CD14-positive monocyte (primary cell): ENCODE data around the gene SLC39A10. TPM values are rescaled to one million over a fixed set of nuclear protein-coding genes. Genes with fewer than 3 reads are reported as not detected.
"Not testable (repeated sequence)": the region's sequence is repeated elsewhere in the genome, so short reads cannot be mapped to it uniquely, and the experiment has no call there.

Experiments used
- DNase-seq, 3 donors: peaks; one replicate each; pipeline ENCODE4 v3.0.0-alpha.2; 2011 to 2022
- H2AFZ ChIP-seq: 2 replicates; pipeline ENCODE4 v1.6.0; 2012; ENCODE audit warnings: mild to moderate bottlenecking, low read depth, low read length, inconsistent platforms; ENCODE audit not compliant: insufficient read depth, poor library complexity, severe bottlenecking
- H3K27ac ChIP-seq, 2 donors: 1 replicate in 1 of 2; 2 replicates in 1 of 2; pipeline ENCODE4 v1.5.1; 2012 to 2013; ENCODE audit warnings: low read length in 2 of 2, control low read depth in 1 of 2, inconsistent platforms in 1 of 2, low read depth in 1 of 2, mild to moderate bottlenecking in 1 of 2
- H3K27me3 ChIP-seq, 2 donors: one replicate each; pipeline versions ENCODE4 v1.6.0 to v1.6.1; 2011 to 2013; ENCODE audit warnings: low read length in 2 of 2; ENCODE audit not compliant: control insufficient read depth in 2 of 2, insufficient read depth in 2 of 2
- H3K36me3 ChIP-seq, 2 donors: replicated peaks in 1 of 2; 1 replicate in 1 of 2; 2 replicates in 1 of 2; pipeline versions ENCODE4 v1.5.1 to v1.6.1; 2012 to 2013; ENCODE audit warnings: low read length in 2 of 2, control low read depth in 1 of 2, inconsistent platforms in 1 of 2, mild to moderate bottlenecking in 1 of 2; ENCODE audit not compliant: insufficient read depth in 2 of 2, control insufficient read depth in 1 of 2
- H3K4me1 ChIP-seq, 2 donors: 1 replicate in 1 of 2; 2 replicates in 1 of 2; pipeline versions ENCODE4 v1.5.1 to v1.6.1; 2012 to 2013; ENCODE audit warnings: low read length in 2 of 2, control low read depth in 1 of 2, inconsistent platforms in 1 of 2, mild to moderate bottlenecking in 1 of 2, moderate library complexity in 1 of 2; ENCODE audit not compliant: insufficient read depth in 2 of 2, control insufficient read depth in 1 of 2
- H3K4me2 ChIP-seq: replicated peaks from 2 replicates; pipeline ENCODE3; 2012; ENCODE audit warnings: low read length, moderate library complexity, mild to moderate bottlenecking; ENCODE audit not compliant: poor library complexity, severe bottlenecking; ENCODE audit errors: extremely low read depth
- H3K4me3 ChIP-seq, 3 experiments: fragments of 200-600 bp in 1 of 3; sonication (generic) in 1 of 3; replicated peaks in 1 of 3; 1 replicate in 2 of 3; 2 replicates in 1 of 3; pipeline ENCODE4 v1.5.1; 2011 to 2013; ENCODE audit warnings: low read length in 3 of 3, mild to moderate bottlenecking in 3 of 3, control low read depth in 2 of 3, low read depth in 2 of 3, inconsistent platforms in 1 of 3, moderate library complexity in 1 of 3
- H3K79me2 ChIP-seq: 2 replicates; pipeline ENCODE4 v1.6.0; 2012; ENCODE audit warnings: mild to moderate bottlenecking, control low read depth, inconsistent platforms, low read length, moderate library complexity; ENCODE audit not compliant: insufficient read depth
- H3K9ac ChIP-seq: 2 replicates; pipeline ENCODE4 v1.6.0; 2017; ENCODE audit warnings: low read length, mild to moderate bottlenecking; ENCODE audit not compliant: insufficient read depth, poor library complexity, severe bottlenecking
- H3K9me3 ChIP-seq, 2 donors: replicated peaks in 1 of 2; 1 replicate in 1 of 2; 2 replicates in 1 of 2; pipeline versions ENCODE4 v1.5.1 to v1.6.1; 2012 to 2013; ENCODE audit warnings: low read length in 2 of 2, control low read depth in 1 of 2; ENCODE audit not compliant: control insufficient read depth in 1 of 2, insufficient read depth in 1 of 2
- H4K20me1 ChIP-seq: 2 replicates; pipeline ENCODE4 v1.6.0; 2012; ENCODE audit warnings: mild to moderate bottlenecking, low read length, control low read depth, moderate library complexity; ENCODE audit not compliant: insufficient read depth
- H3K27ac Mint-ChIP-seq, 7 donors: one replicate each; pipeline ENCODE4 v1.8.0; 2020; ENCODE audit warnings: mild to moderate bottlenecking in 7 of 7, mixed read lengths in 7 of 7, moderate library complexity in 6 of 7, inconsistent platforms in 2 of 7
- H3K27me3 Mint-ChIP-seq, 3 donors: one replicate each; pipeline ENCODE4 v1.8.0; 2021 to 2022; ENCODE audit warnings: low read depth in 3 of 3, mild to moderate bottlenecking in 3 of 3, mixed read lengths in 3 of 3, moderate library complexity in 3 of 3, inconsistent platforms in 1 of 3
- H3K36me3 Mint-ChIP-seq, 2 donors: one replicate each; pipeline ENCODE4 v1.8.0; 2020; ENCODE audit warnings: mixed read lengths in 2 of 2, inconsistent platforms in 1 of 2, mild to moderate bottlenecking in 1 of 2
- H3K4me1 Mint-ChIP-seq: one replicate; pipeline ENCODE4 v1.8.0; 2020; ENCODE audit warnings: mild to moderate bottlenecking, mixed read lengths
- H3K4me3 Mint-ChIP-seq, 2 donors: one replicate each; pipeline ENCODE4 v1.8.0; 2020; ENCODE audit warnings: mild to moderate bottlenecking in 2 of 2, mixed read lengths in 2 of 2, moderate library complexity in 1 of 2
- H3K9me3 Mint-ChIP-seq, 7 donors: one replicate each; pipeline ENCODE4 v1.8.0; 2020 to 2022; ENCODE audit warnings: mixed read lengths in 7 of 7, mild to moderate bottlenecking in 6 of 7, moderate library complexity in 6 of 7, inconsistent platforms in 2 of 7
- WGBS: methylation state at CpG from one replicate; pipeline ENCODE4 v1.1.5; 2013; ENCODE audit warnings: missing lambda C conversion rate; ENCODE audit not compliant: insufficient coverage; 5-methylcytosine and 5-hydroxymethylcytosine counted together
- intact Hi-C, 2 donors: fragments of 100-400 bp; cut with micrococcal nuclease; formaldehyde crosslinking; loops; one replicate each; pipeline versions ENCODE4 v1.15.0 to v1.15.1; 2023
- polyA plus RNA-seq, 3 donors: library from polyadenylated mRNA; depleted of rRNA in 1 of 3; unstranded in 2 of 3; stranded (reverse) in 1 of 3; fragments of 300-500 nt in 2 of 3; fragments of >200 nt in 1 of 3; fragmentation: Illumina TruSeq in 2 of 3; gene quantifications; 1 replicate in 2 of 3; 2 replicates in 1 of 3; pipeline ENCODE4 v1.2.3, GENCODE V29; 2012 to 2021
- TF ChIP-seq, protein P1 (sequence below): fragments of 200-600 bp; IDR thresholded peaks from one replicate; pipeline ENCODE4 v1.8.0; 2022; ENCODE audit warnings: antibody characterized with exemption, mild to moderate bottlenecking

The SLC39A10 gene
- polyA plus RNA-seq, 3 donors, result 5.2 to 6.9 (median 5.2) TPM

DNA sequence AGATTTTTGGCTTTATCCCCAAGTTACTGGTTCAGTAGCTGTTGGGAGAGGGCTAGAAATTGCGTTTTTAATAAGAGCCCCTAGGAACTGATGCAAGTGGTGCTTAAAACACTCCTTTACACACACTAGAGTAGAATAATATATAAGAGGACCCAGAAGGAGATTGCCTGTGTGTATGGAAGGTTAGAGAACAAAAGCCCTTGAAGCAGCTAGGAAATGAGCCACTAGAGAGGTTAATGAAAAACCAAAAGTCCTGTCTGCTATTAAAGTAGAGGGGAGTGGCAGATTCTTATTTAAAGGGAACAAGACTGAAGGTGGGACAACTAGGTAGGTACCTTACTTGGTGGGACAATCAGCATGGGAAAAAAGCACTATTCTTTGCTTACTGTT lies 14.4 kb upstream of the SLC39A10 start:
- Histone ChIP-seq H3K79me2 (peaks cover under 1% of the 10 kb centered on the region), H3K4me2 (peak overlapping the region; percentile 40), H3K4me3 (peak overlapping the region in 1 of 3 experiments; percentile 8), H4K20me1 (no peaks in the 10 kb centered on the region), H2AFZ (no peak overlapping the region), H3K27me3 (no peaks in the 10 kb centered on the region), H3K36me3 (no peaks in the 10 kb centered on the region), H3K9me3 (no peaks in the 10 kb centered on the region), H3K27ac (peak overlapping the region in 1 of 2 donors; percentile 58), H3K9ac (no peak overlapping the region), H3K4me1 (peaks cover 47 to 62% of the 10 kb centered on the region in 2 donors)
- Mint-ChIP-seq H3K27ac (peak overlapping the region; percentile 38 to 81 (median 65)), H3K4me1 (peaks cover 41% of the 10 kb centered on the region), H3K9me3 (no peaks in the 10 kb centered on the region), H3K27me3 (no peaks in the 10 kb centered on the region), H3K36me3 (no peaks in the 10 kb centered on the region), H3K4me3 (no peak overlapping the region)
- WGBS, result no CpG with 5 or more reads among the region's 1 CpG
- no peak for DNase-seq
- TF ChIP-seq, protein P1, sequence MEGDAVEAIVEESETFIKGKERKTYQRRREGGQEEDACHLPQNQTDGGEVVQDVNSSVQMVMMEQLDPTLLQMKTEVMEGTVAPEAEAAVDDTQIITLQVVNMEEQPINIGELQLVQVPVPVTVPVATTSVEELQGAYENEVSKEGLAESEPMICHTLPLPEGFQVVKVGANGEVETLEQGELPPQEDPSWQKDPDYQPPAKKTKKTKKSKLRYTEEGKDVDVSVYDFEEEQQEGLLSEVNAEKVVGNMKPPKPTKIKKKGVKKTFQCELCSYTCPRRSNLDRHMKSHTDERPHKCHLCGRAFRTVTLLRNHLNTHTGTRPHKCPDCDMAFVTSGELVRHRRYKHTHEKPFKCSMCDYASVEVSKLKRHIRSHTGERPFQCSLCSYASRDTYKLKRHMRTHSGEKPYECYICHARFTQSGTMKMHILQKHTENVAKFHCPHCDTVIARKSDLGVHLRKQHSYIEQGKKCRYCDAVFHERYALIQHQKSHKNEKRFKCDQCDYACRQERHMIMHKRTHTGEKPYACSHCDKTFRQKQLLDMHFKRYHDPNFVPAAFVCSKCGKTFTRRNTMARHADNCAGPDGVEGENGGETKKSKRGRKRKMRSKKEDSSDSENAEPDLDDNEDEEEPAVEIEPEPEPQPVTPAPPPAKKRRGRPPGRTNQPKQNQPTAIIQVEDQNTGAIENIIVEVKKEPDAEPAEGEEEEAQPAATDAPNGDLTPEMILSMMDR, result no peak
- intact Hi-C loops, result no loop called here

- H3K4me3 Mint-ChIP-seq, H3K79me2 ChIP-seq, H3K36me3 ChIP-seq, H3K36me3 Mint-ChIP-seq, H3K4me2 ChIP-seq, H3K4me3 ChIP-seq, H3K27ac ChIP-seq, H3K27me3 Mint-ChIP-seq, intact Hi-C loops, H2AFZ ChIP-seq, H4K20me1 ChIP-seq, H3K27me3 ChIP-seq, H3K9ac ChIP-seq, H3K27ac Mint-ChIP-seq, H3K9me3 ChIP-seq, H3K9me3 Mint-ChIP-seq, DNase-seq: not testable (repeated sequence)
- peaks cover 62 to 75% of the 10 kb centered on the region in 2 donors for H3K4me1 ChIP-seq
- 95% methylated on average over 4 of the region's 9 CpGs for WGBS
- H3K4me1 Mint-ChIP-seq, result peaks cover 56% of the 10 kb centered on the region
Observed at GRCh38 chr2:195644708-195645107, 12.3 kb upstream of the SLC39A10 start.
